GM10266 (cell line): ENCODE results near the gene LRRC10B.

Experiments used
- DNase-seq: peaks from one replicate; pipeline ENCODE4 v3.0.0; 2012; ENCODE audit errors: extremely low spot score
- TF ChIP-seq, protein P1 (sequence below): IDR thresholded peaks from 2 replicates; pipeline ENCODE4 v1.5.1; 2012; ENCODE audit warnings: mild to moderate bottlenecking, low read depth; ENCODE audit not compliant: control insufficient read depth, insufficient read depth; ENCODE audit errors: missing control alignments

Gene LRRC10B

GRCh38 chr11:61510974-61511373, 2.4 kb downstream of the LRRC10B start:
- DNase-seq = no peak
- TF ChIP-seq, protein P1, sequence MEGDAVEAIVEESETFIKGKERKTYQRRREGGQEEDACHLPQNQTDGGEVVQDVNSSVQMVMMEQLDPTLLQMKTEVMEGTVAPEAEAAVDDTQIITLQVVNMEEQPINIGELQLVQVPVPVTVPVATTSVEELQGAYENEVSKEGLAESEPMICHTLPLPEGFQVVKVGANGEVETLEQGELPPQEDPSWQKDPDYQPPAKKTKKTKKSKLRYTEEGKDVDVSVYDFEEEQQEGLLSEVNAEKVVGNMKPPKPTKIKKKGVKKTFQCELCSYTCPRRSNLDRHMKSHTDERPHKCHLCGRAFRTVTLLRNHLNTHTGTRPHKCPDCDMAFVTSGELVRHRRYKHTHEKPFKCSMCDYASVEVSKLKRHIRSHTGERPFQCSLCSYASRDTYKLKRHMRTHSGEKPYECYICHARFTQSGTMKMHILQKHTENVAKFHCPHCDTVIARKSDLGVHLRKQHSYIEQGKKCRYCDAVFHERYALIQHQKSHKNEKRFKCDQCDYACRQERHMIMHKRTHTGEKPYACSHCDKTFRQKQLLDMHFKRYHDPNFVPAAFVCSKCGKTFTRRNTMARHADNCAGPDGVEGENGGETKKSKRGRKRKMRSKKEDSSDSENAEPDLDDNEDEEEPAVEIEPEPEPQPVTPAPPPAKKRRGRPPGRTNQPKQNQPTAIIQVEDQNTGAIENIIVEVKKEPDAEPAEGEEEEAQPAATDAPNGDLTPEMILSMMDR = no peak

DNA sequence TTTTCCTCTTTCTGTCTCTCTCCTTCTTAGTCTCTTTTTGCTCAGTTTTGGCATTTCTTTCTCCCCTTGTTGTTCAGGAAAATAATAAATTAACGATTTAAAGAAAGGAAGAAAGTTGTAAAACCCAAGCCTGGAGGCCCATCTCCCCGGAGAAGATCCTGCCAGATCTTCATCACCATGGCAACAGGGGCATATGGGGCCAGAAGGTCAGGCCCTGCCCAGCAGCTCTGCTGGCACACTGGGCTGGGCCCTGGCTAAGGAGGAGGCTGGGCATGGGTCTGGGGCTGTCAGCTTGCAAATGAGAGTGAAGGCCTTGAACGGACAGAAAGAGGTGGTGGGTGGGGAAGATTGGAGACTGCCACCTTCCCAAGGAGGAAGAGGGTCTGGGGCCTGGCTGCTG, 2.8 kb downstream of the LRRC10B start:
- TF ChIP-seq, protein P1 = no peak
- no peak for DNase-seq

DNA sequence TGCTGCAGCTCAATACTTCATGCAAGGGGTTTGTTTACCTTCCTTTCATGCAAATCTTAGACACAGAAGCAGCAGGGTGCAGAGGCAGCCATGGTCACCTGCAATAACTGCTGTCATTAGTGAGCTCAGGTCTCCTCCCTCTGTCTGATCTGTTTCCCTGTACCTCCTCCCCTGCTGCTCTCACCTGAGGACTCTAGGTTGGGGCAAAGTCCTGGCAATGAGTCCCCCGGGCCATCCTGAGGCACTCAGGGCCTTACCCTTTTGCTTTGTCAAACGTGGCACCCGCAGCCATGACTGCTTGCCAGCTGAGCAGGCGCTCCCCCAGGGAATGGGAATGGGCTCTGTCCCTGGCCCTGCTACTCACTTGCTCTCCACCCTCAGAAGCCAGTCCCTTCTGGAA, 3.9 kb downstream of the LRRC10B start:
- TF ChIP-seq, protein P1 = no peak
- no peak for DNase-seq

DNA sequence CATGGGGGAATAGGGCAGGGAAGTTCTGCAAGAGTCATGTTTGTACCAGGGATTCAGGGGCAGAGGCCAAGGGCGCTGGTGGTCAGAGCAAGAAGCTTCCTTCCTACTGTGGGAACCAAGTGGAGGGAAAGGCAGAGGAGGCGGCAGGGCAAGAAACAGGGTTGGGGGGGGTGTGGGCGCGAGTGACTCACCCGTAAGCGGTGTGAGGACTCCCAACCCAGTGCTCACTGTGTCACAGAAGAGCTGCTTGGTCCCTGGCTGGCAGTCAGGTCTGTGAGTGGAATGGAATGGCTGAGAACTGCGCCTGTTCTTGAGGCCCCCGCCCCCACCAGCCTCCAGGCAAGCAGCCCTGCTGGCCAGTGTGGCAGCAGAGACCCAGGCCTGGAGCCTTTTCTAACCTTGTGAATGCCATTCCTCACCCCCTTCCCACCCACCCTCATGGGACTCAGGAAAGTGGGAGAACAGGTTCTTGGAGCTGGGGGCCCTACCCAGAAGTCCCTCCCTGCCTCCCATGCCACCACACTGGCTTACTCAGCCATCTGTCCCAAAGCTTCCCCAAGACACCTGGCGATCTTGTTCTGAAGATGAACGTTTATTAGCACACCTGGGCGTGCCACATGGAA, 4.7 kb downstream of the LRRC10B start:
- TF ChIP-seq, protein P1 = no peak
- DNase-seq = no peak

DNA sequence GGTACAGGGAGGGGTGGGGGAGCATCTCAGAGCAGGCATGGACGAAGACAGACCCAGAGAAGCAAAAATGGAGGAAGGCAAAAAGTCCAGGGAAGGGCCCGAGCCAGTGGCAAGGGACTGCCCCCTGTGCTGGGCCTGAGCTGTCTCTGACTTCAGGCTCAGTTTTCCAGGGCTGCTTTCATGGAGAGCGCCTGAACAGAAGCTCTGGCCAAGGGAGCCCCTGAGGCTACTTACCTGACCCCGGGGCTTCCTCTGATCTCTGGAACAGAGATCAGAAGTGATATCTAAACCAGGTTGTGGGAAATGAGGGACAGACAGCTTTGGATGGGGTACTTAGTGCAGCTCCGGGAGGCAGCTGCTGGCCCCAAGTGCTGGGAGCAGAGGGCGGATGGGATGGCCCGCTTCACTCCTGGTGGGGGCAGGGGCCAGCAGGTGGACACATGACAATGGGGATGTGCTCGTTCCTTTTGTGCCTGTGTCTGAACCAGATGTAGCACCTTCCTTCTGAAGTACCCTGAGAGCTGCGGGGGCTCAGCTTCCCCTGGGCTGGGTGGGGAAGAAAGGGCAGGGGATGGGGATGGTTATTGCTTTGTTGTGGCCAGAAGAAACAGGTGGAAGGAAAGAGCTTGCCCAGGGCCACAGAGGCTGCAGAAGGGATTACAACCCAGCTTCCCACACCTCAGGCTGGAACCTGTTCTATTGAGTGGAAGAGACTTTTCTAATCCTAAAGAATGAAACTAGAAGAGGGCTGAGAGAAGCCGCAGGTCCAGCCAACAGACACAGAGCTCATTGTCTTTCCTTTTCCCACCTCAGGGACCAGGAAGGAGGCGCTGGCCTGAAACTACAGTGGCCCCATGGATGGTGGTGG, 5.7 kb downstream of the LRRC10B start:
- TF ChIP-seq, protein P1 = no peak
- DNase-seq = no peak

- TF ChIP-seq, protein P1 = no peak
- no peak for DNase-seq
Measured at GRCh38 chr11:61515686-61516085, 7.1 kb downstream of the LRRC10B start.

DNA sequence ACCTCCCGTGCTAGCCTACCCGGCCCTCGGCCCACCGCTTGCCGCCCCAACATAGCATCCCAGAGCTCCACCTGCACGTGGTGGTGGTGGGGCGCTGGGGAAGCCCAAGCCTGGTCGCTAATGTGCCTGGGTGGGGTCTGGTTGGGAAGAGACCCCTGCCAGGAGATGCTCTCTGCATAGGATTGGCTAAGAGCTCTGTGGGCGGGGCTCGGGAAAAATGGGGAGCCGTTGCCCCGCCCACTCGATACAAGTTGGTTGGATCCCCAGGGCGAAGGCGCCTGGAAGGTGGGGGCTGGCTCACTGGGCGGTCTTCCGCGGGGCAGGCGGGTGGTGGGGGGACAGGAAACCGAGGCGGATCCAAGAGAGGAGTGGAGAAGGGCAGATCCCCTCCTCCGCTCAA, 7.6 kb downstream of the LRRC10B start:
- TF ChIP-seq, protein P1 = no peak
- DNase-seq = no peak
